Neural crest cell (in vitro differentiated cells): Measurements from ENCODE around the gene ERGIC3. TPM values are rescaled to one million over a fixed set of nuclear protein-coding genes. Genes with fewer than 3 reads are reported as not detected.
A peak's percentile ranks its signal among the peaks of the same experiment; 100 is the strongest.

Experiments
- DNase-seq: peaks from one replicate; pipeline ENCODE4 v3.0.0; 2021; ENCODE audit warnings: low read depth, mixed read lengths, low spot score
- H3K27ac Mint-ChIP-seq: one replicate; pipeline ENCODE4 v1.8.0; 2021; ENCODE audit warnings: mild to moderate bottlenecking, mixed read lengths; ENCODE audit not compliant: unreplicated experiment
- H3K27me3 Mint-ChIP-seq: 2 replicates; pipeline ENCODE4 v1.8.0; 2021; ENCODE audit warnings: low read depth, mild to moderate bottlenecking, mixed read lengths
- H3K36me3 Mint-ChIP-seq: 2 replicates; pipeline ENCODE4 v1.8.0; 2021; ENCODE audit warnings: low read depth, mild to moderate bottlenecking, mixed read lengths
- H3K4me1 Mint-ChIP-seq: 2 replicates; pipeline ENCODE4 v1.8.0; 2021; ENCODE audit warnings: mixed read lengths
- H3K4me3 Mint-ChIP-seq: one replicate; pipeline ENCODE4 v1.8.0; 2021; ENCODE audit warnings: mild to moderate bottlenecking, mixed read lengths
- H3K9me3 Mint-ChIP-seq: 2 replicates; pipeline ENCODE4 v1.8.0; 2021; ENCODE audit warnings: mixed read lengths
- total RNA-seq: library from RNA; stranded (reverse); gene quantifications from 2 replicates; pipeline ENCODE4 v1.2.1, GENCODE V29; 2021
- TF ChIP-seq, protein P1 (sequence below): fragments of 200-600 bp; sonication (generic); conservative IDR thresholded peaks from 2 replicates; pipeline ENCODE4 v1.5.0; 2021; ENCODE audit warnings: antibody characterized with exemption, mild to moderate bottlenecking

ERGIC3 gene
- total RNA-seq, 1 donor from 2014 or later, result 267 TPM

DNA sequence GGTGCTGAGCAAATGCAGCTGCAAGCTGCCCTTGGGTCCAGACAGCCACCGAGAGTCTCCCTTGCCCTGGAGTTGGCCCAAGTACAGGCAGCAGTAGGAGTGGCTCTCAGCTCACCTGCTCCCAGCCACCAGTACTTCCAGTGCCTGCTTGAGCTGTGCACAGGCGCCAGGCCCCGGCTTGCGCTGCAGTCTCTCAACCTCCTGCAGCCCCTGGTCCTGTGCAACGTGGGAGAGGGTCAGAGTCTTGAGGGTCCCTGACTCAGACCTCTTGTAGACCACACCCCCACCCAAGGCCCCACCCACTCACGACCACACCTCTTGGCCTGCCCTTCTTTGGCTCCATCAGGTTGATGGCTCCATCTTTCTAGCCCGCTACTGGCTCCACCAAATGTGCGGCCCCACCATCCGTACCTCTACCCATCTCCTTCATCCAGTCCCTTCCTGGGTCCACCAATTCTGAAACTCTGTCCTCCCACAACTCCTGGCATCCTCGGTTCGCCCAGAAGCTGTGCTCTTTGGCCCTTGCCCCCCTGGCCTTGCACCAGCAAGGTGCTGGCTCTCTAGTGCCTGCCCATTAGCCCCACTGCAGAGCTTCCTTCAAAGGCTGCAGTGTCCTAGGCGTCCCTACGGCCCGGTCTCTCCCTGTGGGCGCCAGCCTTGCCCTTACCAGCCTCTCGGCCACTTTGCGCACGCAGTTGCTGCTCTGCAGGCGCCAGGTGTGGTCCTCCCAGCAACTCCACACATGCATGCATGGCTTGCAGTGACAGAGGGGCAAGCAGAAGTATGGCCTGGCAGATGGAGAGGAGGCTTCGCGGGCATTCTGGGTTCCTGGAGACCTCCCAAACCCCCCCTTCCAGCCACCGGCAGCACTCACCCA is 57.3 kb downstream of the ERGIC3 start:
- TF ChIP-seq, protein P1, sequence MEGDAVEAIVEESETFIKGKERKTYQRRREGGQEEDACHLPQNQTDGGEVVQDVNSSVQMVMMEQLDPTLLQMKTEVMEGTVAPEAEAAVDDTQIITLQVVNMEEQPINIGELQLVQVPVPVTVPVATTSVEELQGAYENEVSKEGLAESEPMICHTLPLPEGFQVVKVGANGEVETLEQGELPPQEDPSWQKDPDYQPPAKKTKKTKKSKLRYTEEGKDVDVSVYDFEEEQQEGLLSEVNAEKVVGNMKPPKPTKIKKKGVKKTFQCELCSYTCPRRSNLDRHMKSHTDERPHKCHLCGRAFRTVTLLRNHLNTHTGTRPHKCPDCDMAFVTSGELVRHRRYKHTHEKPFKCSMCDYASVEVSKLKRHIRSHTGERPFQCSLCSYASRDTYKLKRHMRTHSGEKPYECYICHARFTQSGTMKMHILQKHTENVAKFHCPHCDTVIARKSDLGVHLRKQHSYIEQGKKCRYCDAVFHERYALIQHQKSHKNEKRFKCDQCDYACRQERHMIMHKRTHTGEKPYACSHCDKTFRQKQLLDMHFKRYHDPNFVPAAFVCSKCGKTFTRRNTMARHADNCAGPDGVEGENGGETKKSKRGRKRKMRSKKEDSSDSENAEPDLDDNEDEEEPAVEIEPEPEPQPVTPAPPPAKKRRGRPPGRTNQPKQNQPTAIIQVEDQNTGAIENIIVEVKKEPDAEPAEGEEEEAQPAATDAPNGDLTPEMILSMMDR, result no peak
- no peak for DNase-seq
- no peaks in the 10 kb centered on the region for H3K9me3 Mint-ChIP-seq
- H3K4me1 Mint-ChIP-seq, result peaks cover 5% of the 10 kb centered on the region
- H3K27me3 Mint-ChIP-seq, result peaks cover 76% of the 10 kb centered on the region
- H3K4me3 Mint-ChIP-seq, result no peak overlapping the region
- no peak overlapping the region for H3K27ac Mint-ChIP-seq
- no peaks in the 10 kb centered on the region for H3K36me3 Mint-ChIP-seq

DNA sequence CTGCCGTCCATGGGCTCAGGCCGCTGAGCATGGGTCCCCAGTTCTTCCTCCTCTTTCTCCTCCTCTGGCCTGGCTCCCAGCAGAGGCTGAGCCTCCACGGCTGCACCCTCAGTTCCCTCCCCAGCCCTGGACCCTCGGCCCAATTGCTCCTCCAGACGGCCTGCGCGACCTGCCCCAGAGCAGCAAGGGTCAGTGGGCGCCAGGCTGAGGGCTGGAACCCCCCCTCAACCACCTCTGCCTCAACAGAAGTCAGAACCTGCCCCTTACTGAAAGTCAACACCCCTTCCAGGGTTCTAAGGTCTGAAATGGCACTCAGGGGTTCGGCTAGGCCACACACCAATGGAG is 57.9 kb downstream of the ERGIC3 start:
- H3K4me1 Mint-ChIP-seq, result peaks cover 5% of the 10 kb centered on the region
- peaks cover 72% of the 10 kb centered on the region for H3K27me3 Mint-ChIP-seq
- no peak for DNase-seq
- TF ChIP-seq, protein P1, result no peak
- H3K27ac Mint-ChIP-seq, result no peak overlapping the region
- no peaks in the 10 kb centered on the region for H3K9me3 Mint-ChIP-seq
- H3K36me3 Mint-ChIP-seq, result no peaks in the 10 kb centered on the region
- H3K4me3 Mint-ChIP-seq, result no peak overlapping the region

- Mint-ChIP-seq H3K9me3 (no peaks in the 10 kb centered on the region), H3K4me1 (peaks cover 5% of the 10 kb centered on the region), H3K27ac (no peak overlapping the region), H3K4me3 (peak overlapping the region; percentile 83), H3K36me3 (no peaks in the 10 kb centered on the region), H3K27me3 (peaks cover 72% of the 10 kb centered on the region)
- DNase-seq, result no peak
- TF ChIP-seq, protein P1, result no peak
Observed at GRCh38 chr20:35600176-35600992, 58.5 kb downstream of the ERGIC3 start.

- Mint-ChIP-seq H3K4me1 (peaks cover 5% of the 10 kb centered on the region), H3K27me3 (peaks cover 72% of the 10 kb centered on the region), H3K27ac (no peak overlapping the region), H3K9me3 (no peaks in the 10 kb centered on the region), H3K36me3 (no peaks in the 10 kb centered on the region), H3K4me3 (peak overlapping the region; percentile 83)
- peak; percentile 56 for DNase-seq
- TF ChIP-seq, protein P1, result peak; percentile 51
Observed at GRCh38 chr20:35600993-35601973, 59.4 kb downstream of the ERGIC3 start.

DNA sequence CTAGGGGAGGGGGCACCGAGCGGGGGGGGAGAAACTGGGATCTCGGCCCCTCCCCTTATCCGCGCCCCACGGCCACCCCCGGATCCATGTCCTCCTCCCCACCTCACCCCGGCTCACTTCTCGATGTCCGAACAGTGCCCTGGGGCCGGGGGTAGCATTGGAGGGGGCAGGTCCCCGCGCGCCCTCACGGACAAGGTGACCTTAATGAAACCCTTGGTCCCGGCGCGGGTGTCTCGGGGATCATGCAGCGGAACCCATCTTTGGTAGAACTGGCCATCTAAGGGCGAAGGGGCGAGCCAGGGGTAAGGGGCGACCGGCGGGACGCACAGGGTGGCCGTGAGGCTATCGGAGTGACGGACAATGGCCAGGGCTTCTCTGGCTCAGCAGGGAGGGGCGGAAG is 60.1 kb downstream of the ERGIC3 start:
- H3K4me1 Mint-ChIP-seq, result peaks cover 5% of the 10 kb centered on the region
- peak overlapping the region; percentile 56 for H3K4me3 Mint-ChIP-seq
- no peaks in the 10 kb centered on the region for H3K9me3 Mint-ChIP-seq
- peaks cover 67% of the 10 kb centered on the region for H3K27me3 Mint-ChIP-seq
- H3K36me3 Mint-ChIP-seq, result no peaks in the 10 kb centered on the region
- TF ChIP-seq, protein P1, result no peak
- H3K27ac Mint-ChIP-seq, result no peak overlapping the region
- DNase-seq, result no peak
